Testis (tissue), 2 donors: ENCODE results near the gene DCN.

Experiments used
- POLR2A ChIP-seq: fragments of 450-650 bp; IDR thresholded peaks from one replicate; pipeline ENCODE4 v1.6.1; 2017; ENCODE audit warnings: antibody characterized with exemption, mild to moderate bottlenecking, moderate library complexity
- TF ChIP-seq, protein P1 (sequence below), 3 experiments: fragments of 450-650 bp in 2 of 3; fragments of 200-600 bp in 1 of 3; sonication (generic) in 1 of 3; IDR thresholded peaks; one replicate each; pipeline ENCODE4 v1.5.1; 2016 to 2019; ENCODE audit warnings: antibody characterized with exemption in 3 of 3, mild to moderate bottlenecking in 2 of 3, moderate library complexity in 1 of 3

- no peak for TF ChIP-seq POLR2A
- TF ChIP-seq, protein P1, sequence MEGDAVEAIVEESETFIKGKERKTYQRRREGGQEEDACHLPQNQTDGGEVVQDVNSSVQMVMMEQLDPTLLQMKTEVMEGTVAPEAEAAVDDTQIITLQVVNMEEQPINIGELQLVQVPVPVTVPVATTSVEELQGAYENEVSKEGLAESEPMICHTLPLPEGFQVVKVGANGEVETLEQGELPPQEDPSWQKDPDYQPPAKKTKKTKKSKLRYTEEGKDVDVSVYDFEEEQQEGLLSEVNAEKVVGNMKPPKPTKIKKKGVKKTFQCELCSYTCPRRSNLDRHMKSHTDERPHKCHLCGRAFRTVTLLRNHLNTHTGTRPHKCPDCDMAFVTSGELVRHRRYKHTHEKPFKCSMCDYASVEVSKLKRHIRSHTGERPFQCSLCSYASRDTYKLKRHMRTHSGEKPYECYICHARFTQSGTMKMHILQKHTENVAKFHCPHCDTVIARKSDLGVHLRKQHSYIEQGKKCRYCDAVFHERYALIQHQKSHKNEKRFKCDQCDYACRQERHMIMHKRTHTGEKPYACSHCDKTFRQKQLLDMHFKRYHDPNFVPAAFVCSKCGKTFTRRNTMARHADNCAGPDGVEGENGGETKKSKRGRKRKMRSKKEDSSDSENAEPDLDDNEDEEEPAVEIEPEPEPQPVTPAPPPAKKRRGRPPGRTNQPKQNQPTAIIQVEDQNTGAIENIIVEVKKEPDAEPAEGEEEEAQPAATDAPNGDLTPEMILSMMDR (IDR thresholded peaks at IDR 0.05): no peak
These were observed 2.8 kb upstream of the DCN start for GRCh38 chr12:91185421-91185820.
